Thyroid gland (tissue), 4 donors: ENCODE data around the gene MCL1. TPM values are rescaled to one million over a fixed set of nuclear protein-coding genes. Genes with fewer than 3 reads are reported as not detected.

ENCODE experiments used
- DNase-seq, 2 donors: peaks; one replicate each; pipeline ENCODE4 v3.0.0-alpha.2; 2019
- H3K27ac ChIP-seq, 3 donors: fragments of 200-600 bp; sonication (generic); 1 replicate in 2 of 3; 2 replicates in 1 of 3; pipeline ENCODE4 v1.5.1; 2016 to 2019; ENCODE audit warnings: mild to moderate bottlenecking in 1 of 3, moderate library complexity in 1 of 3
- H3K27me3 ChIP-seq: fragments of 200-600 bp; sonication (generic); one replicate; pipeline ENCODE4 v1.5.1; 2019
- H3K36me3 ChIP-seq, 2 donors: fragments of 200-600 bp; sonication (generic); one replicate each; pipeline ENCODE4 v1.5.1; 2016 to 2019
- H3K4me1 ChIP-seq, 2 donors: fragments of 200-600 bp; sonication (generic); one replicate each; pipeline ENCODE4 v1.5.1; 2017 to 2019
- H3K4me3 ChIP-seq, 3 donors: fragments of 200-600 bp; sonication (generic); replicated peaks in 1 of 3; 1 replicate in 2 of 3; 2 replicates in 1 of 3; pipeline ENCODE4 v1.5.1; 2016; ENCODE audit warnings: mild to moderate bottlenecking in 1 of 3
- H3K9me3 ChIP-seq: fragments of 200-600 bp; sonication (generic); one replicate; pipeline ENCODE4 v1.5.1; 2017
- POLR2A ChIP-seq, 2 donors: fragments of 450-650 bp; IDR thresholded peaks; one replicate each; pipeline ENCODE4 v1.6.1; 2017; ENCODE audit warnings: antibody characterized with exemption in 2 of 2, mild to moderate bottlenecking in 2 of 2, moderate library complexity in 1 of 2
- WGBS, 2 donors: methylation state at CpG; one replicate each; pipeline ENCODE4 v1.1.5; 2017; 5-methylcytosine and 5-hydroxymethylcytosine counted together
- intact Hi-C: fragments of 100-400 bp; cut with DNase I; formaldehyde crosslinking; loops from one replicate; pipeline ENCODE4 v1.15.1; 2023
- total RNA-seq, 4 donors: library from RNA; depleted of rRNA; stranded (reverse); fragments of >200 nt; gene quantifications; one replicate each; pipeline ENCODE4 v1.2.3, GENCODE V29; 2016
- TF ChIP-seq, protein P1 (sequence below), 6 experiments: fragments of 200-600 bp in 3 of 6; fragments of 450-650 bp in 3 of 6; sonication (generic) in 3 of 6; IDR thresholded peaks; one replicate each; pipeline ENCODE4 v1.5.1; 2016 to 2019; ENCODE audit warnings: antibody characterized with exemption in 6 of 6, mild to moderate bottlenecking in 2 of 6, inconsistent platforms in 1 of 6, moderate library complexity in 1 of 6

MCL1 gene
- total RNA-seq, 4 donors from 2014 or later, result 164 to 313 (median 203) TPM

- no peak overlapping the region for H3K4me3 ChIP-seq
- intact Hi-C loops, result loop anchor here (10.0 kb wide), 1 partner anchor 444 kb away; no protein-coding TSS in a partner anchor
Measured at GRCh38 chr1:150551051-150551783, 28.2 kb downstream of the MCL1 start.

DNA sequence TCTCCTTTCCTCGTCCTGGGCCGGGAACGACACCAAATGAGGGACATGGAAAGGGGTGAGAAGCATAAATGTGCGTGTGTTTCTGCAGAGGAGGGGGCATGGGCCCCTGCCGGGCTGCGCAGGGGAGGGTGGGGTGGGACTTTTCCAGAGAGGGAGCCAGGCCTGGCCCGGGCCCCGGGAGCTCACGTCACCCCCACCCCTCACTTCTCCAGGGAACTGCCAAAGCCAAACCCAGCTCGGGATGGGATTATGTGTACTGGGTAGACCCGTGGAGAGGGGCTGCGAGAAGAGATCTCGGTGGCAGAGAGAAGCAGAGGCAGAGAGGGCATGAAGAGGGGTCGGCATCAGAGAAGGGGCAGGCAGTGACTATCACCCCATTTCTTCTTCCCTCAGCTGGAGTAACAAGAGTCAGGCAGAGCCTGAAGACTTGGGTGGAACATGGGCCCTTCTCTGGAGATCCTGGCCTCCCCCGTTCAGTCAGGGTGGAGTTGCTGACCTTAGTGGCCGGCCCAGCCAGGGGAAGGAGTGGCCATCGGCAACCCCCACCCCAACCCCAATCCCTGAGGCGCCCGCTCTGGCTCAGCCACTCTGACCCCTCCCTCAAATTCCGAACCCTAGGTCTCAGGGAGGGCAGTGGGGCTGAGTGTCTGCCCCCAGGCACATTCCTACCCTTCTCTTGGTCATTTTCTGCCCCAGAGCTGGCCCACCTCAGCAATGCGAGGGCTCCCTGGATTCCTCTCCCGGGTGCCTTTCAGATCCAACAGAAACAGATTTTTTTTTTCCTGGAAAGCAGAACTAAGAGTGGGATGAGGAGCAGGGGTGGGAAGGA, 29.0 kb downstream of the MCL1 start:
- no peaks in the 10 kb centered on the region for H3K27me3 ChIP-seq
- H3K4me1 ChIP-seq, result peaks cover 6 to 40% of the 10 kb centered on the region in 2 donors
- TF ChIP-seq, protein P1, sequence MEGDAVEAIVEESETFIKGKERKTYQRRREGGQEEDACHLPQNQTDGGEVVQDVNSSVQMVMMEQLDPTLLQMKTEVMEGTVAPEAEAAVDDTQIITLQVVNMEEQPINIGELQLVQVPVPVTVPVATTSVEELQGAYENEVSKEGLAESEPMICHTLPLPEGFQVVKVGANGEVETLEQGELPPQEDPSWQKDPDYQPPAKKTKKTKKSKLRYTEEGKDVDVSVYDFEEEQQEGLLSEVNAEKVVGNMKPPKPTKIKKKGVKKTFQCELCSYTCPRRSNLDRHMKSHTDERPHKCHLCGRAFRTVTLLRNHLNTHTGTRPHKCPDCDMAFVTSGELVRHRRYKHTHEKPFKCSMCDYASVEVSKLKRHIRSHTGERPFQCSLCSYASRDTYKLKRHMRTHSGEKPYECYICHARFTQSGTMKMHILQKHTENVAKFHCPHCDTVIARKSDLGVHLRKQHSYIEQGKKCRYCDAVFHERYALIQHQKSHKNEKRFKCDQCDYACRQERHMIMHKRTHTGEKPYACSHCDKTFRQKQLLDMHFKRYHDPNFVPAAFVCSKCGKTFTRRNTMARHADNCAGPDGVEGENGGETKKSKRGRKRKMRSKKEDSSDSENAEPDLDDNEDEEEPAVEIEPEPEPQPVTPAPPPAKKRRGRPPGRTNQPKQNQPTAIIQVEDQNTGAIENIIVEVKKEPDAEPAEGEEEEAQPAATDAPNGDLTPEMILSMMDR (IDR thresholded peaks at IDR 0.05), result no peak
- TF ChIP-seq POLR2A (IDR thresholded peaks at IDR 0.05), result no peak
- H3K27ac ChIP-seq, result peak overlapping the region in 2 of 3 donors; percentile 74 to 85
- WGBS, 2 donors, result 63 to 73% methylated on average over 22 of the region's 22 CpGs
- intact Hi-C loops, result loop anchor here (10.0 kb wide), 1 partner anchor 444 kb away; no protein-coding TSS in a partner anchor
- no peak for DNase-seq
- no peaks in the 10 kb centered on the region for H3K9me3 ChIP-seq
- peak overlapping the region in 1 of 3 donors; percentile 43 for H3K4me3 ChIP-seq
- no peaks in the 10 kb centered on the region for H3K36me3 ChIP-seq

More at GRCh38 chr1:150551051-150551783, 28.2 kb downstream of the MCL1 start:
- Histone ChIP-seq H3K9me3 (no peaks in the 10 kb centered on the region), H3K27me3 (no peaks in the 10 kb centered on the region), H3K4me1 (peaks cover 6 to 40% of the 10 kb centered on the region in 2 donors), H3K36me3 (no peaks in the 10 kb centered on the region), H3K27ac (peak overlapping the region in 2 of 3 donors; percentile 74 to 85)
- 65 to 79% methylated on average over 10 to 11 of the region's 11 CpGs for WGBS, 2 donors
- no peak for DNase-seq
- TF ChIP-seq, protein P1 (IDR thresholded peaks at IDR 0.05), result no peak
- no peak for TF ChIP-seq POLR2A (IDR thresholded peaks at IDR 0.05)

DNA sequence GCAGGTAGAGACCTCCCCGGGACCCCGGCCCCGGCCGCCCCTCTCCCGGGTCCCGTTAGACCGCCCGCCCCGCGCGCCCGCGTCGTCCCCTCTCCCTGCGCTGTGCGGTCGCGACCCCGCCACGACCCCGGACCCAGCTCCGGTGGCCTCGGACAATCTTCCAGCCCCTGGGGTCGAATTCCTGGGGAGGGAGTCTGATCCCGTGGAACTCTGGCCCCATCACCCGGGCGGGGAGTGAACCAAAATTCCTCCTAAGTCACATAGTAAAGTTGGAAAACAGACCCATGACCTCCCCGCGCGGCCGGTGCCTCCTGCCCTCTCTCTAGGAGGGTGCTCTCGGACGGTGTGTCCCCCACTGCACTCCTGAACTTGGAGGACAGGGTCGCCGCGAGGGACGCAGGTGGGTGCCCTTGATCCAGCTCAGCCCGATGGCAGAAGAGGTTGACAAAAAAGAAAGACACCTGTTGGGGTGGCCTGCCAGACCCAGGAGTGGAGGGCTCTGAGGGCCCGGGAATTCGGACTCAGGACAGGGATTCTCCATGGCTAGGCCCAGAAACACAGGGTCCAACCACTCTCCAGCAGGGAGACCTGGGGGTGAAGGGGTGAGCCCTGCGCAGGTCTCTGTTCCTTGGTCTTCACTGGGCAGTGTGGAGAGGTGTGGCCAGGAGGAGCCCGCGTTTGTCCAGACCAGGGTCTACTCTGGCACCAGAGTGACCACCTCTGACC, 29.8 kb downstream of the MCL1 start:
- 18 to 22% methylated on average over 27 to 39 of the region's 43 CpGs for WGBS, 2 donors
- Histone ChIP-seq H3K27me3 (no peaks in the 10 kb centered on the region), H3K27ac (peak overlapping the region in 2 of 3 donors; percentile 74 to 85), H3K4me3 (peak overlapping the region in 1 of 3 donors; percentile 43), H3K9me3 (no peaks in the 10 kb centered on the region), H3K4me1 (peaks cover 6 to 40% of the 10 kb centered on the region in 2 donors), H3K36me3 (no peaks in the 10 kb centered on the region)
- intact Hi-C loops, result loop anchor here (10.0 kb wide), 1 partner anchor 445 kb away; no protein-coding TSS in a partner anchor
- peak in 1 of 2 donors; percentile 32 for DNase-seq
- TF ChIP-seq, protein P1 (IDR thresholded peaks at IDR 0.05), result peak in 1 of 6 experiments; percentile 16
- no peak for TF ChIP-seq POLR2A (IDR thresholded peaks at IDR 0.05)

GRCh38 chr1:150548632-150549495, 30.5 kb downstream of the MCL1 start, which contains the start of gene ADAMTSL4:
ADAMTSL4 (plus strand) TSS chr1:150549408; CDS start chr1:150552289, 2,881 bp downstream.
- intact Hi-C loops, result no loop called here
- Histone ChIP-seq H3K27me3 (no peaks in the 10 kb centered on the region), H3K4me3 (peak within 1 kb of the TSS in 1 of 3 donors; percentile 43), H3K27ac (peak within 1 kb of the TSS in 2 of 3 donors; percentile 80 to 85), H3K36me3 (no peaks in the 10 kb centered on the region), H3K9me3 (no peaks in the 10 kb centered on the region), H3K4me1 (peaks cover 6 to 40% of the 10 kb centered on the region in 2 donors)
- WGBS, 2 donors, result 2 to 3% methylated on average over 16 to 19 of the region's 91 CpGs
- TF ChIP-seq, protein P1 (IDR thresholded peaks at IDR 0.05), result peak in 1 of 6 experiments; percentile 20
- peak in 1 of 2 donors; percentile 34 for TF ChIP-seq POLR2A (IDR thresholded peaks at IDR 0.05)
- peak; percentile 73 to 78 for DNase-seq
